Measurements from ENCODE around the gene BCL2.
"Not testable (repeated sequence)": the region's sequence is repeated elsewhere in the genome, so short reads cannot be mapped to it uniquely, and the experiment has no call there.

BCL2 gene

GRCh38 chr18:63197246-63197869 is 122.2 kb downstream of the BCL2 start:
- no peak for DNase-seq

- no peak for DNase-seq
Measured at GRCh38 chr18:63195326-63196159, 124.0 kb downstream of the BCL2 start.

GRCh38 chr18:63192885-63193349 is 126.7 kb downstream of the BCL2 start:
- DNase-seq, result no peak

- no peak for DNase-seq
Measured at GRCh38 chr18:63192126-63192884, 127.3 kb downstream of the BCL2 start.

- DNase-seq, result no peak
Measured at GRCh38 chr18:63191413-63191812, 128.2 kb downstream of the BCL2 start.

GRCh38 chr18:63190838-63191237 is 128.7 kb downstream of the BCL2 start:
- DNase-seq, result not testable (repeated sequence)

- no peak for DNase-seq
Measured at GRCh38 chr18:63189817-63190216, 129.8 kb downstream of the BCL2 start.

- DNase-seq, result no peak
Measured at GRCh38 chr18:63189041-63189440, 130.5 kb downstream of the BCL2 start.

- no peak for DNase-seq
Measured at GRCh38 chr18:63187791-63188460, 131.6 kb downstream of the BCL2 start.

GRCh38 chr18:63187223-63187574 is 132.4 kb downstream of the BCL2 start:
- DNase-seq, result no peak

GRCh38 chr18:63186520-63187222 is 132.9 kb downstream of the BCL2 start:
- no peak for DNase-seq

- DNase-seq, result no peak
Measured at GRCh38 chr18:63185984-63186383, 133.6 kb downstream of the BCL2 start.

GRCh38 chr18:63183952-63184770 is 135.4 kb downstream of the BCL2 start:
- no peak for DNase-seq

GRCh38 chr18:63183378-63183777 is 136.2 kb downstream of the BCL2 start:
- no peak for DNase-seq

GRCh38 chr18:63182861-63183260 is 136.7 kb downstream of the BCL2 start:
- no peak for DNase-seq

GRCh38 chr18:63182310-63182772 is 137.2 kb downstream of the BCL2 start:
- no peak for DNase-seq

GRCh38 chr18:63181706-63182309 is 137.8 kb downstream of the BCL2 start:
- DNase-seq, result no peak

GRCh38 chr18:63180971-63181376 is 138.6 kb downstream of the BCL2 start:
- DNase-seq, result no peak

- no peak for DNase-seq
Measured at GRCh38 chr18:63180321-63180720, 139.2 kb downstream of the BCL2 start.

GRCh38 chr18:63179422-63179821 is 140.1 kb downstream of the BCL2 start:
- DNase-seq, result no peak

GRCh38 chr18:63178971-63179370 is 140.6 kb downstream of the BCL2 start:
- no peak for DNase-seq

Data from NCI-H187 treated with DMSO at 0.1 percent for 48 hours (cell line).